ENCODE measurements around the gene MMP17.

DNA sequence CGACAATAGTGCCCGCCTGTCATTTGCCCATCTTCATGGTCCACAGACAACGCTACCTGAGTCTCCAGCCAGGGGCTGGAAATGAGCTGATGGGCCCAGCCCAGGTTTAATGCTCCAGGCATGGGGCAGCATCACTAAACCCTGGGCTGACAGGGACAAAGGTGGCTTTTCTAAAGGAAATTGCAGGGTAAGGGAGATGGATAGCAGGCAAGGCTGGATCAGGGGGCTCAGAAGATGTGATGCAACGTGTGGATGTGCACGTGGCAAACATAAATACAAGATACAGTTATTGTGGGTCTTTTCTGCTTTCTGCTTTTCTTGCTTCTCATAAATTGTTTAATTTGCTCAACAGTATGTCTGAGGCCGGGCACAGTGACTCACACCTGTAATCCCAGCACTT, 3.7 kb upstream of the MMP17 start:
- TF ChIP-seq, protein P1, sequence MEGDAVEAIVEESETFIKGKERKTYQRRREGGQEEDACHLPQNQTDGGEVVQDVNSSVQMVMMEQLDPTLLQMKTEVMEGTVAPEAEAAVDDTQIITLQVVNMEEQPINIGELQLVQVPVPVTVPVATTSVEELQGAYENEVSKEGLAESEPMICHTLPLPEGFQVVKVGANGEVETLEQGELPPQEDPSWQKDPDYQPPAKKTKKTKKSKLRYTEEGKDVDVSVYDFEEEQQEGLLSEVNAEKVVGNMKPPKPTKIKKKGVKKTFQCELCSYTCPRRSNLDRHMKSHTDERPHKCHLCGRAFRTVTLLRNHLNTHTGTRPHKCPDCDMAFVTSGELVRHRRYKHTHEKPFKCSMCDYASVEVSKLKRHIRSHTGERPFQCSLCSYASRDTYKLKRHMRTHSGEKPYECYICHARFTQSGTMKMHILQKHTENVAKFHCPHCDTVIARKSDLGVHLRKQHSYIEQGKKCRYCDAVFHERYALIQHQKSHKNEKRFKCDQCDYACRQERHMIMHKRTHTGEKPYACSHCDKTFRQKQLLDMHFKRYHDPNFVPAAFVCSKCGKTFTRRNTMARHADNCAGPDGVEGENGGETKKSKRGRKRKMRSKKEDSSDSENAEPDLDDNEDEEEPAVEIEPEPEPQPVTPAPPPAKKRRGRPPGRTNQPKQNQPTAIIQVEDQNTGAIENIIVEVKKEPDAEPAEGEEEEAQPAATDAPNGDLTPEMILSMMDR (IDR thresholded peaks at IDR 0.05) = no peak
- no peak for TF ChIP-seq POLR2A (IDR thresholded peaks at IDR 0.05)

Measured in thyroid gland (tissue), 4 donors.